Heart left ventricle (tissue), 16 donors: ENCODE data around the gene AASDH. TPM values are rescaled to one million over a fixed set of nuclear protein-coding genes. Genes with fewer than 3 reads are reported as not detected.
"Not testable (repeated sequence)": the region's sequence is repeated elsewhere in the genome, so short reads cannot be mapped to it uniquely, and the experiment has no call there.

Experiments
- ATAC-seq, 4 donors: fragments of 200-7000 bp; cut with Tn5 transposase; one replicate each; pipeline ENCODE4 v1.9.1; 2020 to 2022; ENCODE audit warnings: moderate library complexity in 4 of 4, mild to moderate bottlenecking in 3 of 4, moderate number of reproducible peaks in 1 of 4
- DNase-seq, 5 donors: peaks; one replicate each; pipeline ENCODE4 v3.0.0-alpha.2; 2020
- H3K27ac ChIP-seq, 12 donors: fragments of 200-600 bp; sonication (generic) in 4 of 12; one replicate each; pipeline versions ENCODE4 v1.5.0 to v1.8.0; 2016 to 2022; ENCODE audit warnings: mild to moderate bottlenecking in 2 of 12
- H3K27me3 ChIP-seq, 9 donors: fragments of 200-600 bp; sonication (generic) in 2 of 9; one replicate each; pipeline versions ENCODE4 v1.5.1 to v1.8.0; 2016 to 2022; ENCODE audit warnings: mild to moderate bottlenecking in 3 of 9
- H3K36me3 ChIP-seq, 9 donors: fragments of 200-600 bp; sonication (generic) in 2 of 9; one replicate each; pipeline versions ENCODE4 v1.5.0 to v1.8.0; 2018 to 2022; ENCODE audit warnings: mild to moderate bottlenecking in 2 of 9
- H3K4me1 ChIP-seq, 12 donors: fragments of 200-600 bp; sonication (generic) in 4 of 12; one replicate each; pipeline versions ENCODE4 v1.5.0 to v1.8.0; 2016 to 2022; ENCODE audit warnings: mild to moderate bottlenecking in 3 of 12
- H3K4me3 ChIP-seq, 12 donors: fragments of 200-600 bp; sonication (generic) in 4 of 12; one replicate each; pipeline versions ENCODE4 v1.5.0 to v1.8.0; 2017 to 2022; ENCODE audit warnings: mild to moderate bottlenecking in 9 of 12, moderate library complexity in 4 of 12
- H3K9me3 ChIP-seq, 12 donors: fragments of 200-600 bp; sonication (generic) in 4 of 12; one replicate each; pipeline versions ENCODE4 v1.5.0 to v1.8.0; 2016 to 2022; ENCODE audit warnings: mild to moderate bottlenecking in 1 of 12
- CTCF ChIP-seq, 12 donors: fragments of 200-600 bp; sonication (generic) in 4 of 12; IDR thresholded peaks; one replicate each; pipeline versions ENCODE4 v1.5.0 to v1.8.0; 2018 to 2022; ENCODE audit warnings: antibody characterized with exemption in 12 of 12, mild to moderate bottlenecking in 5 of 12
- POLR2A ChIP-seq, 2 donors: fragments of 450-650 bp; IDR thresholded peaks; one replicate each; pipeline ENCODE4 v1.6.1; 2017; ENCODE audit warnings: antibody characterized with exemption in 2 of 2, mild to moderate bottlenecking in 2 of 2, moderate library complexity in 2 of 2
- WGBS, 4 donors: extraction: QIAGEN DNeasy Blood & Tissue Kit in 2 of 4; methylation state at CpG; one replicate each; pipeline versions ENCODE4 v1.1.5 to v1.1.7; 2013 to 2018; 5-methylcytosine and 5-hydroxymethylcytosine counted together
- intact Hi-C, 10 donors: fragments of 100-400 bp; cut with DNase I; formaldehyde crosslinking; loops; one replicate each; pipeline versions ENCODE4 v1.11.1 to v1.14.2; 2022
- polyA plus RNA-seq, 2 donors: library from polyadenylated mRNA; stranded (reverse); fragments of 200-250 nt; gene quantifications; one replicate each; pipeline ENCODE4 v1.2.3, GENCODE V29; 2013
- total RNA-seq, 9 donors: library from RNA; depleted of rRNA in 2 of 9; stranded (reverse); fragments of >200 nt in 2 of 9; fragmentation: NEBNext Ultra II Directional in 3 of 9; extraction: Animal tissue kit (Norgen Biotek cat#: 25700) in 3 of 9; gene quantifications; one replicate each; pipeline versions ENCODE4 v1.1.0 to v1.2.4, GENCODE V29; 2016 to 2023
- donor health status: ischemic (EF 13 %, LVEDD 7.1; RV severe dilation, severe dysfunction).
- donor health status: healthy with polysubstance abuse.
- donor health status: DM: no; HTN: yes; CAD: no.
- donor health status: DM: no; HTN: no; CAD: no.
- donor health status: ischemic (EF 25% LVEDD 6.9; RV normal size, moderate dysfunction).
- donor health status: ischemic (EF 25% LVEDD 5.7; RV mildly dilated, moderate dysfunction).
- donor health status: healthy.
- donor health status: DM: yes; HTN: yes; CAD: no.
- donor health status: ischemic (EF 35%, LVEDD 5.7; RV mildly dilated, moderate dysfunction).
- donor health status: nonischemic (EF 11% LVEDD 7.7; RV severe dilation, severe dysfunction).
- donor health status: DM: yes; HTN: yes; CAD: no.
- donor health status: PGD.
- donor health status: ischemic (EF 29% LVEDD 5.4; RV normal size, mild dysfunction).
- donor health status: nonischemic (EF 23%, LVEDD 6.1; RV moderate dilation, normal function).

AASDH gene
- total and polyA plus RNA-seq, 11 donors: 2.4 to 11.7 (median 5.2) TPM

DNA sequence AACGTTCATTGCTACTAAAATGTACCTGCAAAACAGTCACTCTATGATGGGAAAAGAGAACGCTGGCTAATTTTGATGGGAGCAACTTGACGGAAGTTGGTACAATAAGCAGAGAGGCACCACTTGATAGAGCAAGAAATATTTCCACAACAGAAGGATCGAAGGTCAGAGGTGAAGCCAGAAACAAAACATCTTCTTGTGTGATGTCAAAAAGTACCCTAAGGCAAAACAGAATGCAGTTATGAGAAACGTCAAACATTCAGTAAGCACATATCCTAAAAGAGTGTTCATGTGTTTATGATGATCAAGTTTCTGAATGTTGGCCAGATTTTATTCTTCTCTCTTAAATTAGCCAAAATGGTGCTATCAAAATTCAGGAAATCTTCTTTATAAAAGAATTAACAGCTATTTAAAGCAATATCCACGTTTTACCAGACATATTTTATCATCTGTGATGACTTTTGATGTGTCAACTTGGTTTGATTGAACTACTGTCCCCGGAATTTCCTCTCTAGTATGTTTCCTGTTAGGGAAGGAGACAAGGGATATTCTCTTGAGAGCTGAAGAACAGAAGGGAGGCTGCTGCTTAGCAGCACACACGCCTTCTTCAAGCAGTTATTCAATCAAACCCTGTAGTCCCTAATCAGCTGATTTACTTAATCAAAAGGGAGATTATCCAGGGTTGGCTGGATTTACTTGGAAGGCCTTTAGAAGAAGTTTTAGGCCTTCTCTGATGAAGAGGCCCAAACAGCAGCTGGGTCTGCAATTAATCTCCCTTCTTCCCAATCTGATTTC, 15.7 kb downstream of the AASDH start:
- ATAC-seq (no peak), DNase-seq (no peak)
- Histone ChIP-seq H3K27ac (peak overlapping the region in 1 of 12 donors; percentile 25), H3K36me3 (peaks cover 0 to 36% (median 22%) of the 10 kb centered on the region in 9 donors), H3K4me1 (peaks cover 0 to 6% (median 0%) of the 10 kb centered on the region in 12 donors), H3K9me3 (no peaks in the 10 kb centered on the region), H3K4me3 (no peak overlapping the region), H3K27me3 (no peaks in the 10 kb centered on the region)
- intact Hi-C loops: no loop called here
- WGBS, 4 donors: 54 to 73% (median 66%) methylated on average over 8 of the region's 8 CpGs
- TF ChIP-seq POLR2A (IDR thresholded peaks at IDR 0.05): no peak
- no peak for TF ChIP-seq CTCF (IDR thresholded peaks at IDR 0.05)

GRCh38 chr4:56370377-56370776, 16.9 kb downstream of the AASDH start:
- Histone ChIP-seq H3K4me1 (peaks cover 0 to 6% (median 0%) of the 10 kb centered on the region in 12 donors), H3K4me3 (no peak overlapping the region), H3K9me3 (no peaks in the 10 kb centered on the region), H3K36me3 (peaks cover 0 to 34% (median 22%) of the 10 kb centered on the region in 9 donors), H3K27ac (no peak overlapping the region), H3K27me3 (no peaks in the 10 kb centered on the region)
- ATAC-seq (no peak), DNase-seq (no peak)
- TF ChIP-seq POLR2A (IDR thresholded peaks at IDR 0.05) (no peak), CTCF (IDR thresholded peaks at IDR 0.05) (no peak)
- intact Hi-C loops: no loop called here
- WGBS, 4 donors: 95 to 100% (median 98%) methylated on average over 3 of the region's 3 CpGs

DNA sequence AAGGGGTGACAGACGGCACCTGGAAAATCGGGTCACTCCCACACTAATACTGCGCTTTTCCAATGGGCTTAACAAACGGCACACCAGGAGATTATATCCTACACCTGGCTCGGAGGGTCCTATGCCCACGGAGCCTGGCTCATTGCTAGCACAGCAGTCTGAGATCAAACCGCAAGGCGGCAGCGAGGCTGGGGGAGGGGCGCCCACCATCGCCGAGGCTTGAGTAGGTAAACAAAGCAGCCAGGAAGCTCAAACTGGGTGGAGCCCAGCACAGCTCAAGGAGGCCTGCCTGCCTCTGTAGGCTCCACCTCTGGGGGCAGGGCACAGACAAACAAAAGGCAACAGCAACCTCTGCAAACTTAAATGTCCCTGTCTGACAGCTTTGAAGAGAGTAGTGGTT, 24.3 kb downstream of the AASDH start:
- WGBS, 4 donors: 92 to 97% (median 96%) methylated on average over 9 to 12 of the region's 12 CpGs
- DNase-seq, ATAC-seq, H3K4me1 ChIP-seq, intact Hi-C loops, H3K27ac ChIP-seq, H3K4me3 ChIP-seq, H3K9me3 ChIP-seq, H3K27me3 ChIP-seq: not testable (repeated sequence)
- H3K36me3 ChIP-seq: peaks cover 0 to 24% (median 5%) of the 10 kb centered on the region in 9 donors

DNA sequence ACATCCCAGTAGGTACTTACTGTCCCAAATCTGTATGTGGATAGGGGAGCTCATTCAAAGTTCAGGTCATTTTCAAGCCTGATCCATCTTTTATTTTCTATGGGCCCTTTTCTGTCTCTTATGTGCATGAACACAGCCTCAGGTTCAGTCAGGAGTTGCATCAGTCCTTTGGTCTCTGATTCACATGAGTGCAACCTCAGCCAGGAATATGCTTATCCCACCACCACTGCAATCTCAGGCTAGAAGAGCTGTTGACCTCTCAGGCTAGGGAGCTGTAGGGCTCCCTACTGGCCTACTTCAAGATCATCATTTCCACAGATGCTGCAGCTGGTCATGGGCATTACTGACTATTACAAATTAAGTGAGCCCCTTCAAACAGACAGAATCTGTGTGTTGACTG, 27.2 kb downstream of the AASDH start:
- no peak overlapping the region for H3K27ac ChIP-seq
- ATAC-seq (no peak), DNase-seq (no peak)
- no peaks in the 10 kb centered on the region for H3K4me1 ChIP-seq
- H3K36me3 ChIP-seq: peaks cover 0 to 49% (median 15%) of the 10 kb centered on the region in 9 donors
- H3K9me3 ChIP-seq: no peaks in the 10 kb centered on the region
- H3K27me3 ChIP-seq: no peaks in the 10 kb centered on the region
- TF ChIP-seq CTCF (IDR thresholded peaks at IDR 0.05) (no peak), POLR2A (IDR thresholded peaks at IDR 0.05) (no peak)
- intact Hi-C loops: no loop called here
- H3K4me3 ChIP-seq: no peak overlapping the region
